NCI-H1105 (cell line): ENCODE data around the gene TLR9.

Experiments
- DNase-seq: peaks from one replicate; lab custom pipeline; 2025; lab: John Stamatoyannopoulos, UW

The TLR9 gene

DNA sequence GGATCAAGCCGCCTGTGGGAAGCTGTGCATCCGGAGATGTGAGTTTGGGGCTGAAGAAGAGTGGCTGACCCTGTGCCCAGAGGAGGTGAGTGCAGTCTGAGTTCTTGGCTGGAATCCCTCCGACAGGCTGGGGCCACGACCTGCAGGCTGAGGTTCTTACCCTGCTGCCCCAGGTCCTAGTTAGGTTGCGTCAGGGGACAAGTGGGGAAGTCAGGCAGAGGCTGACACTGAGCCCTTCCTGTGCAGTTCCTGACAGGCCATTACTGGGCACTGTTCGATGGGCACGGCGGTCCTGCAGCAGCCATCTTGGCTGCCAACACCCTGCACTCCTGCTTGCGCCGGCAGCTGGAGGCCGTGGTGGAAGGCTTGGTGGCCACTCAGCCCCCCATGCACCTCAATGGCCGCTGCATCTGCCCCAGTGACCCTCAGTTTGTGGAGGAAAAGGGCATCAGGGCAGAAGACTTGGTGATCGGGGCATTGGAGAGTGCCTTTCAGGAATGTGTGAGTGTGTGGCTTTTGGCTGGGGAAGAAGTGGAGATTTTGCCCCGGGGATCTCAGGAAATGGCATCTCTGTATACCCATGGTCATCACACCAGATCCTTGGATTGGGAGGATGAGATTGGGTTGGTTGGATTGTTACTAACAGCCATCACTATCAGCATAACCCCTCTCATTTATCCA, 21.4 kb upstream of the TLR9 start:
- DNase-seq = no peak

DNA sequence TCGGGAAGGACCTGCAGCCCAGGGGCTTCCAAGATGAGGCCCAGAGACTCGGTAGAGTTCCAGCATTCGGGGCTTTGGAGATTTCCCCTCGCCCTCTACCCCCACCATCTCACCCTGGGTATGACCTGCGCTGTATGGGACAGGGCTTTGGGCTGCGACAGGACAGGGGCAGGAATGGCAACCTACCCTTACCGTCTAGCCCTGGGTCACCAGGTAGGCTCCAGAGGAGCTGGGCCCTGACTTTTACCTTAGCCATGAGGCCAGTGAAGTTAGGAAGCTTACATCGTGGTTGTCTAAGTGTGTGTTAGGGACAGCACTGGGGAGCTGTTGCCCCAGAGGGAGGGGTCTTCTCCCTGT, 20.8 kb upstream of the TLR9 start:
- DNase-seq = no peak

DNA sequence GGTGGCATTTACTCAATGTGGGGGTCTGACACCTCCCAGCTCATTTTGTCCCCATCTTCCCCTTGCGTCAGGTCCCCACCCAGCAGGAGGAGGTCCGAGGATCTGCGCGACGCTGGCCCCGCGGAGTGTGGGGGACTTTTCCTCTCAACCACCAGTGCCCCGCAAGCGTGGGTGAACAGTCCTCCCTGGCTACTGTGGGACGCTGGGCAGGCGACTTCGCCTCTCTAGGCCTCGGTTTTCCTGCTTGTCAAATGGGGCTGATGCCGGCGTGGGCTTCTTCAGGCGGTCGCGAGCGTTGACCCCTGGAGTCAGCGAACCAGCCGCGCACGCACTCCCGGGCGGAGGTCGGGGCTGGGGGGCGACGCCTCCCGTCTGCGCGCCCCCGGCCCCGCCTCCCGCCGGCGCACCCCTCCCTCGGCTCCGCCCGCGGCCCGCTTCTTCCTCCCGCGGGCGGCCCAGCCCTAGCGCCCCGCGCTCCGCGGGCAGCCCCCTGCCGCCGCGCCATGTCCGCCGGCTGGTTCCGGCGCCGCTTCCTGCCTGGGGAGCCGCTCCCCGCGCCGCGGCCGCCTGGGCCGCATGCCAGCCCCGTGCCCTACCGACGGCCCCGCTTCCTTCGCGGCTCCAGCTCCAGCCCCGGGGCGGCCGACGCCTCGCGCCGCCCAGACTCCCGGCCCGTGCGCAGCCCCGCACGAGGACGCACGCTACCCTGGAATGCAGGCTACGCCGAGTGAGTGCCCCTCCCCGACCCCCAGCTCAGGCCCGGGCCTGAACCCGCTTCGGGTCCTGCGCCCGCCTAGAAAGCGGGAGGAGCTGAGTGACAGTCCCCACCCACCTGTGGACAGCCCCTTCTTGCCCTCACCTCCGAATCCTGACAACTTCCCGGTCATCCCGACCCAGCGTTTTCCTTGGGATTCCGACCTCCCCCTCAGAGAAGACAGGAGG, 20.1 kb upstream of the TLR9 start, which contains the start of gene PPM1M:
Gene PPM1M (plus strand): TSS at position 438 of the 942 bp plus-strand sequence. CDS start 66 bp downstream, at position 504.
- no peak for DNase-seq

DNA sequence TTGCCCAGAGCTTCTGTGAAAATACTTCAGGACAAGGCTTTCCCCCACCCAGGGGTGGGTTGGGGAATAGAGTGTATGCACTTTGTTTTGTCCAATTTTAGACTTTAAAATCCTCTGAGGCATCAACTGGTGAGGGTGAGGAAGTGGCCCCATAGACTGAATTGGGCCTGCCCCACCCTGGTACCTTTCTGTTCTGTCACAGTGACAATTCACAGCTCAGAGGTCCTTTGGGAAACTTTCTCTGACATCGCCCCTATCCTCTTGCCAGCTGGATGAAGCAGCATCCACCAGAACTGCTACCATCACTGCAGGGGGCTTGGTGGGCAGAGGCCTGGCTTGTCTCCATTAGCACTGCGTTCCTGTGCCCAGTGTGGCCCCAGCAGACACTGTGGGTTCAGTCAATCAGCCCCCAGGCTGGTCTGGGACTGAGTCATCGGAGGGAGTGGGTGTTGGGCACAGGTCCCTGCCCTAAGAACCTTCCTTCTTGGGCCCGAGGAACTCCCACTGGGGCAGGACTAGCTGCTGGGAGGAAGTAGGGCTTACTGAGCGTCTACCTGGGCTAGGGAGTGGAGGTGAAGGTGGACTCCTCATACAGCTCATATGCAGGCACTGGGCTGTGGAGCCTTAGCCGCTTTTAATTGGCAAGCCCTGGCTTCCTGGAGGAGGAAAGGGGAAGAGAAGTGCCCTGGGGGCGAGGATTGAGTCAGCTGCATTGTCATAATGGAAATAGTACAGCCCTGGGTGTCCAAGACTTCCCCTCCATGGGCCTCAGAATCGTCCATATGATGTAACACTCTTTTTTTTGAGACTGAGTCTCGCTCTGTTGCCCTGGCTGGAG, 18.6 kb upstream of the TLR9 start:
- no peak for DNase-seq

DNA sequence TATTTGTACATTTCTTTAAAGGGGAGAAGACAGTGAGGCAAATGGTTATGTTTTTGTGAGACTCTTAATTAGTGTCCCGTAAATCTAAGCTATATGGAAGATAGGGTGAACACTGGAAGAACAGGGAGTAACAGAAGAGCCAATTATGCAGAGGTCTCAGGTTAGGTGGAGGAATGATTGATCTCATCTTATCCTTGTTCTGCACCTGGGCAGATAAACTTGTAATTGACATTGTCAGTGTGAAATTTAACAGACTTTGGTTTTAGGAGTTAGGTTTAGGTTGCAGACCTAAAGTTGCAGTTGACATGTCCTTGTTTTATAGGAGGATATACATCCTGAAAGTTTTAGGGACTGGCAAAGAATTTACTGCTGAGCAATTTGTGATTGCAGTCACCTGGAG, 16.6 kb upstream of the TLR9 start:
- DNase-seq = no peak

DNA sequence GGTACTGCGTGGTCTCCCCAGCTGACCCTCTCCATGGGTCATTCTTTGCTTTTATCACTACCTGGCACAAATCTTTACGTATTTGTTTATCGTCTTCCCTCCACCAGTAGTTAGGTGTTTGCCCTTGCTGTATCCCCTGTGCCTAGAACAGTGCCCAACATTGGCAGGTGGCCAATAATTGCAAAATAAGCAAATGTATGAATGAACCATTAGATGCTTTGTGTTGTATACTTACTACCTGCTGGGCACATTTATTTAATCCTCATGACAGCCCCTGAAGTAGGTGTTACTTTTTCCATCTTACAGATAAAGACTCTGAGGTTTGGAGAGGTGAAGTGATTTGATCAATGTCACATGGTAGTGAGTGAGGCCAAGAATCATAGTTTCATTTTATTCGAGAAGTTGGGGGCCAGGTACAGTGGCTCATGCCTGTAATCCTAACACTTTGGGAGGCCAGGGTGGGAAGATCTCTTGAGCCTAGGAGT, 15.5 kb upstream of the TLR9 start:
- DNase-seq = no peak

DNA sequence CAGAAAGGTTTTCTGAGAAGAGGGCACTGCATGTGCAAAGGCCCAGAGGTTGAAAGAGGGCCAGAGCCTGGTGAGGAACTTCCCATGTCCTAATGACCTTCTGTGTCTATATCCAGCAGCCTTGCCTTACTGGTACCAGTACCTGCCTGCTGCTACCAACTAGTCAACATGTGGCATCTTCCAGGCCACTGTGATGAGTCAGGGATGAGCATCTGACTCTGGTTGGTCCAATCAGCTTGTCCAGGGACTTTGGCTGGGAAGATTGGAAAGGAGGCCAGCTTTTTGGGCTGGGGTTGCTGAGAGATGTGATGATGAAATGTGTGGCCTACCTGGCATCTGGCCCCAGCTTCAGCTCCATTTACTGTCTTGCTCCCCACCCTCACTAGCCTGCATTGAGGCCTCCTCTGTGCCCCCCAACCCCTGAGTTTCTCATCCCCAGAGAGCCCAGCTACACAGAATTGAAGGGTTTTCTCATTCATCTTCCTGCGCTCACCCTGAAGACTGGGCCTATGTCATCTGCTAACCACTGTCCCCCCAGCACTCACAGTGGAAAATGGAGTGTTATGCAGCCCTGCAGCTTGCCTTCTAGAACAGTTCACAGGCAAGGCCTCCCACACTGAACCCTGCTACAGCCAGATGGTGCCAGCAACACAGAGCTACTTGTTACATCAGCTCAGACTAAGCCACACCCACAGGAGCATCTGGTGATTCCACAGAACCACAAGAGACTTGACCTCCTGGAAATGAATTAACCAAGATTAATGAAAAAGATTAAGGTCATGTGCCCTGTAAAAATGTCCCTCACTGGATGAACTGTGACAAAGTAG, 14.8 kb upstream of the TLR9 start:
- no peak for DNase-seq

DNA sequence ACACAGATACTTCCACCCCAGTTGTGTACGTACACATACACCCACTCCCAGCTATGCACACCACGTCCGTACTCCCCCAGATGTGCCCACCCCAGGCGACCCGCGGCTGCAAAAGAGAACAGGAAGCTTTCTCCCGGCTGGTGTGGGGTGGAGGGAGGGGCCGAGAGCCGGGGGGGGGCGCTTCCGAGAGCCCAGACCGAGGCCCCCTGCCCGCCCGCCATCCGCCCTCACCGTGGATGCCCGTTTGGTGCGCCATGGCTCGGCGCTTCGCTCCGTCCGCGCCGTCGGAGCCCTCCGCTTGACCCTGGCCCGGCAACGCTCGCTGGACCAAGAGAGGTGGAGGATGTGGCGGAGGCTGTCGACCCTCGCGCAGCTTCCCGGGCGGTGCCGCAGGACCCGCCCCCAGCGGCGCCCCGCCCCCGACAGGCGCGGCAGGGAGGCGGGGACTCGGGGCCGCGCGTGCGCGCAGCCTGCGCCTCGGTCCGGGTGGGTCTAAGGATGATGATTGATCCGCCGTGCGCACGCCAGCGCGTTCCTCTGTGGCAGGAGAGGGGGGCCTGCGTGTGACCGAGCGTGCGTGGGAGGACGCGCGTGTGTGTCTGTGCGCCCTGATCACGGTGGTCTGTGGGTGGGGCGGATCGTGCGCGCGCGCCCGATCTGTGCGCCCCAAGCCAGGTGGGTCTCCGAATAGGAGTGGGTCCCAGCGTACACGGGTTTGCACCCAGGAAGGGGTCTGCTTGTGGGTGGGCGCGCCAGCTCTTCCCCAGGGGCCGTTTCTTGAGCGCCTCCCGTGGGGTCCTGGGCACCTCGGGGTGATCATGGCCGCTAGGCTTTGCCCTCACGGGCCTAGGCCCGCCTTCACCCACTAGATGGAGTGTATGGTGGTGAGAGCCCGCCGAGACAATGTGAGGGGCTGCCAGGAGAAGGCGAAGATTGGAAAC, 13.6 kb upstream of the TLR9 start, which contains the start of gene TWF2:
Gene TWF2 (minus strand): TSS at position 398 of the 941 bp plus-strand sequence. CDS start 142 bp downstream, at position 256.
- DNase-seq = peak; percentile 51

DNA sequence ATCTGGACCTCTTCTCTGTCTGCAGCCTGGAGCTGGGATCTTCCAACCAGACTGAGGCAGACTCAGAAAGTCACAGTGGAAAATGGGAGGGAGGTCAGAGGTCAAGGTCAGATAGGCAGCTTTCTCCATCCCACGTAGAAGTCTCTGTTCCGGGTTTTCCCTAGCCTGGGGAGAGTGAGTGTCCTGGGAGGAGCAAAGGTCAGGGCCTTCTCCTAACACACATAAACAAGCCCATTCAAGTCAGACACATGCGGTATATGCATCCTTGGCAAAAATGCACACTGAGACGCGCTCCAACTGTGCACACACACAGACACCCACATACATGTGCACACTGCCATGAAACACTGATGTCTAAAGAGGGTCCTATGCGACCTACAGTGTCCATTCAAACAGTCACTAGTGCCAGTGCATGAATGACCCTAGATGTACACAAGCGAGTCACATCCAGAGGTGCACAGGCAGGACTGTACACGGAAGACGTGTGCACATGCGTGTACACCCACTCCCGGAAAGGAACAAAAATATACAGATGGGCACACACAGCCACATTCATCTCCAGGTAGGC, 12.8 kb upstream of the TLR9 start:
- DNase-seq = no peak

DNA sequence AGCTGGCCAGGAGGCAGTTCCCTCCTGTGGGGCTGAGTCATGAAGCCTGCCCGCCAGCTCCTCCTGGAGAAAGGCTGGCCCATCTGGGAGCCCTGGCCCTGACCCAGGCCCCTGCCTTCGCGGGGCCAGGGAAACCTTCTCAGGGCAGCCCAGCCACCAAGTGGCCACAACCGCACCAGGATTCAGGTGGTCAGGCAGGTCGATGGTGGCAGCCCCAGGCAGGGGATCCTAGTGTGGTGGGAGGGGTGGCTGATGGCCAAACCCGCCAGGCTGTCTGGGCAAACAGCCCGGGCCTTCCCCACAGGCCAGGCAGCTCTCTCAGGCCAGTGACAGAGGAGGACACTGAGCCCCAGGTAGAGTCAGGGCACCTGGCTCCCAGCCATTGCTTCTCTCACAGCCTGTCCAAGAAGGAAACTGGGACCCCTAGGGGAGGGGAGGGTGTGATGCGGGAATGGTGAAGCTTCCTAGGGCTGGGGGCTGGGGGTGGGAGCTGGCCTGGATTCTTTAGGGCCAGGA, 12.3 kb upstream of the TLR9 start:
- no peak for DNase-seq

DNA sequence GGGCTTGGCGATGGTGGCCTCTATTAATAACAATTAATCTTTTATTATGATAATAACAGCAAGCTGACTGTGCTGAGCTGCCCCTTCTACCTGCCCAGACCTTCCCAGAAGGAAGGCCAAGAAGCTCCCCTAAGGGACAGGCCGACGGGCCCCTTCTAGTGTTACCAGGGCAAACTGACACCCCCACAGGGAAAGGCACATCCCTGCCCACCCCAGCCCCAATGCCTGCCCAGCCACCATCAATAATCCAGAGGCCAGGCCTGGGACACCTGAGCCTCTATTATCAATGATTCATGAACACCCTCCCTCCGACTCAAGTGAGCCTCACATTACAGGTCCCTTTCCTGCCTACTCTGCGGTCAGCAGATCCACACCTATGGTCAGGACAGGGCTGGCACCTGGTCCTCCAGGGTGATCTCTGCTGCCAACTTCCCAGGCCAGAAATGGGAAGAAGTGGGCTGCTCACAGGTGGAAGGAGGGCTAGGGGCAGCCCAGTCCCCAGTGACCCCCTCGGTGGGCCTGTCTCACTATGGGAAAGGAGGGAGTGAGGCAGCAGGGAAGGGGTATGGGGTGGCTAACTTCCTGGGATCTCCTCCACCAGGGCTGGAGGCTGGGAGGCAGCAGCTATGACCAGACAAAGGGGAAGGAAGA, 11.7 kb upstream of the TLR9 start:
- DNase-seq = no peak

DNA sequence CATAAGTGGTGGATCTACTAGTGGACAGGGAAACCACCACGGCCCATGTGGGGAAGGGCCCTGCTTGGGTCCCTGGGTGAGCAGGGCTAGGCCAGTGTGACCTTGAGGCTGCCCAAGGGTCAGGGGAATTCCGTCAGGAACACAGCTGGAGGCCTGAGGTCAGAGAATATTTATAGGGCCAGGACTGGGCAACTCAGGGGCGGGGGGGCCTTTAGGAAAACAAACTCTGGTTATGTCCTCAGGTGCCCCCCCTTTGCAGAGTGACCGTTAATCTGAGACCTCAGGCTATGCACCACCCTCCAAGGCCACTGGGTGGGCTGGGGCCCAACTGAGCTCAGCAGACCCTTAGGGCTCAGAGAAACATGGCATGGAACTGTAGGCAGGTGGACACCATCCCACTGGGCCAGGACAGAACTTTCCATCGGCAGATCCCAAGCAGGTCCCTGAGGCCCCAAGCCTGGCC, 11.0 kb upstream of the TLR9 start:
- DNase-seq = no peak

DNA sequence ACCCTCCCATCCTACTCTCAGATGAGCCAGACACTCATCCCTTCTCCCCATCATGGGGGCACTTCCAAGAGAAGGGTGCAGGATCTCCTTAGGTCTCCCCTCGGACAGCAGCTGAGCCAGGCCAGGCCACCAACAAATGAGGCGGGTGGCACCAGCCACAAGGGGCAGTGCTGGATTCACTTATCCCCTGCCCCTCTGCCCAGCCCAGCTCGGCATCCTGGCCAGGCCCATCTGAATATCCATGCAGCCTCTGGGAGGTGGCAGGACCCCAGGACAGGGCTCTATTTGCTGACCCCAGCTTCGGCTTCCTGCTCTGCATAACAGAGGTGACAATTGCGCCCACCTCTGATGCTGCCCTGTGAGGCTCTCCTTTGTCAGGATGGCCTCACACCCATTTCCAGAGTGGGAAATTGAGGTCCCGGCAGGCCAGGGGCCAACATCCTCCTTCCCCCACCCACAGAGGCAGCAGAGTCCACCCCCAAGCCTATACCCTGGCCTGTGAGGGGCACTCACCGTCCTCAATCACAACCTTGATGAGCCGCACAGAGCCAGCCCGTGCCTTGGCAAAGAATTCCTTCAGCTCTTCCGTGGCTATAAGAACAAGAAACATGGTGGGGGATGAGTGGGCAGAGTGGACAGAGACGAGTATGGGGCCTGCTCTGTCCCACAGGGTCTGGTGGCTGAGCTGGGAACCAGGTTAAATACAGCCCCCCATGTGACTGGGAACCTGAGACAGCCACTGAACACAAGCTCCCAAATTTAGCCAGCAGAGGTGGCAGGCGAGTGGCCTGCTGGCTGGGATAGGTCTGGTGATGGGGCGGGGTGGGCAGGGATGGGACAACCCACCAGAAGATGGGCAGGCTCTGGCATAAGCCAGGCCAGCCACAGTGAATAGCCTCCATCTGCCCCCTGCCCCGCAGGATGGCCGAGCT, 9.3 kb upstream of the TLR9 start:
- no peak for DNase-seq

DNA sequence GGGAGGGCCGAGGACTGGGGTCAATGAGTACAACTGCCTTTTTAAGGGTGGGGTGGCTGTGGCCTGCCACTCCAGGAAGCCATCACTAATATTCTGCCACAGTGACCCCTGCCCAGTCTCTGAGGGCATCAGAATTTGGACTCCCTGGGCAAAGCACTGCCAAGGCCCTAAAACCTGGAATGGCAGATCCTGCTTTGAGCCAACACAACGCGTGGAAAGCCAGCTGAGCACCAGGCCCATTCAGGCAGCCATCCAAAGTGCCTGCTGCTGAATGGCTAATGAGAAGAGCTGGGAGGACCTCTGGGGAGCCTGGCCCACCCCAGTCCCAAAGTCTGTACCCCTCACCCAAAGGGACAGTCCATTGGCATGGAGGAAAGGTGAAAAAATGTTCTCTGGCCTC, 8.5 kb upstream of the TLR9 start:
- DNase-seq = no peak

DNA sequence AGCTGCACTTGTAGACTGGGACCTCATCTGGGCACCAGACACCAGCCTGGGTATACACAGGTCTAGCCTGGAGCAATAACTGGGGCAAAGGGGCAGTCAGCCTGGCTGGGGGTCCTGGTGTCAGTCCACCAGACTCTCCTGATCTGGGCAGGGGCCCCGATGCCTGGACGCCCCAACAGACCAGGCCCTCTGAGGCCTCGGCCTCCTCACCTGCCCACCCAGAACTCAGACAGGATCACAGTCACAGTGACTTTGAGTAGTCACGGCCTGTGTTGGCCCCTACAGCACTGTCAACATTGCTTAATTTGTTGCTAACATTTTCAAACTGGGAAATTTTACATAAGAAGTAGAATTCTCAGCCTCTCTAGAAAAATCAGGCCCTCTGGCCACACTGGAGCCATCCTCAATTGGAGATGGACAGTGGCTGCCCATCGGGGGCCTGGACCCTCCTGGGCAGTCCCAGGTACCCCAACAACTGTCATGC, 7.7 kb upstream of the TLR9 start:
- no peak for DNase-seq

DNA sequence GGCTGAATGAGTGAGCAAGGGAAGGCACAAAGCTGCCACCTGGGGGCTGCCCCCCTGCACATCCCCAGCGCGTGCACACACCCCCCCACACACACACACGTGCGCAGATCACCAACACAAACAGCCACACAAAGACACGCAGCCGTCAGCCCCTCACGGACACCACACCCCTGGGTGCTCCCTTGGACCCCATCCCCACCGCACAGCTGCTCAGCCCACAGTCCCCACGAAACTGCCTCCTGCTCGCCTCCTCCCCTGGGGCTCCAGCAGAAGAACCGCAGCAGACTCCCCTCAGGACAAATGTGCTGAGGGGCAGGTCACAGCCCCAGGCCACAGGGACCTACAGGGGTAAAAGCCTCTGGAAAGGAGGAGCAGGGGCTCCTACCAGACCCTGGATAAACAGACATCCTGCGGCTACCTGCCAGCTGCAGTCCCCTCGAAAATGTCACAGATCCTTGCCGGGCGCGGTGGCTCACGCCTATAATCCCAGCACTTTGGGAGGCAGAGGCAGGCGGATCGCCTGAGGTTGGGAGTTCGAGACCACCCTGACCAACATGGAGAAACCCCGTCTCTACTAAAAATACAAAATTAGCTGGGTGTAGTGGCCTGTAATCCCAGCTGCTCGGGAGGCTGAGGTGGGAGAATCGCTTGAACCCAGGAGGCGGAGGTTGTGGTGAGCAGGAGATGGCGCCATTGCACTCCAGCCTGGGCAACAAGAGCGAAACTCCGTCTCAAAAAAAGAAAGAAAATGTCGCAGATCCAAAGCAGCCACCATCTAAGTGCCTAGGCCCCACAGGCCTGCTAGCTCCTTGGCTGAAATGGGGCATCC, 7.0 kb upstream of the TLR9 start:
- DNase-seq = no peak
